Stimulated activated naive B cell treated with anti-CD40 and anti-IgM and Interleukin-4, amounts not matched to agents 10 μg/mL and 1 μg/mL and 100 μg/mL, for 72 hours (primary cell): ENCODE measurements around the gene RCE1.

Experiments used
- ATAC-seq, 2 donors: fragments of 150-1000 bp; cut with Tn5 transposase; replicated peaks; 2 replicates each; pipeline ENCODE4 v1.10.0; 2021; ENCODE audit warnings: moderate library complexity in 1 of 2
- DNase-seq: peaks from one replicate; pipeline ENCODE4 v3.0.0; 2021
- H3K27ac Mint-ChIP-seq: one replicate; pipeline ENCODE4 v1.8.0; 2022; ENCODE audit warnings: mild to moderate bottlenecking, mixed read lengths
- H3K27me3 Mint-ChIP-seq, 2 donors: one replicate each; pipeline ENCODE4 v1.8.0; 2022; ENCODE audit warnings: mixed read lengths in 2 of 2
- H3K36me3 Mint-ChIP-seq, 2 donors: one replicate each; pipeline ENCODE4 v1.8.0; 2022; ENCODE audit warnings: mixed read lengths in 2 of 2, mild to moderate bottlenecking in 1 of 2
- H3K4me1 Mint-ChIP-seq, 2 donors: one replicate each; pipeline ENCODE4 v1.8.0; 2022; ENCODE audit warnings: mixed read lengths in 2 of 2, mild to moderate bottlenecking in 1 of 2
- H3K4me3 Mint-ChIP-seq, 2 donors: one replicate each; pipeline ENCODE4 v1.8.0; 2022; ENCODE audit warnings: mild to moderate bottlenecking in 2 of 2, mixed read lengths in 2 of 2, moderate library complexity in 1 of 2
- H3K9me3 Mint-ChIP-seq, 2 donors: one replicate each; pipeline ENCODE4 v1.8.0; 2022; ENCODE audit warnings: mixed read lengths in 2 of 2, mild to moderate bottlenecking in 1 of 2

Gene RCE1

GRCh38 chr11:66857234-66857926, 14.1 kb downstream of the RCE1 start:
- Mint-ChIP-seq H3K9me3 (no peaks in the 10 kb centered on the region), H3K36me3 (peaks cover 3 to 4% of the 10 kb centered on the region in 2 donors), H3K27me3 (no peaks in the 10 kb centered on the region), H3K4me3 (peak overlapping the region; percentile 84 to 86), H3K4me1 (peaks cover 11 to 21% of the 10 kb centered on the region in 2 donors), H3K27ac (peak overlapping the region; percentile 88)
- ATAC-seq = no peak
- no peak for DNase-seq

GRCh38 chr11:66857927-66858185, 14.6 kb downstream of the RCE1 start:
- no peak for DNase-seq
- peaks cover 3 to 4% of the 10 kb centered on the region in 2 donors for H3K36me3 Mint-ChIP-seq
- H3K9me3 Mint-ChIP-seq = no peaks in the 10 kb centered on the region
- peaks cover 9 to 21% of the 10 kb centered on the region in 2 donors for H3K4me1 Mint-ChIP-seq
- H3K27ac Mint-ChIP-seq = no peak overlapping the region
- ATAC-seq = no peak
- no peaks in the 10 kb centered on the region for H3K27me3 Mint-ChIP-seq
- peak overlapping the region; percentile 84 to 86 for H3K4me3 Mint-ChIP-seq

- Mint-ChIP-seq H3K9me3 (no peaks in the 10 kb centered on the region), H3K36me3 (peaks cover 3 to 4% of the 10 kb centered on the region in 2 donors), H3K27me3 (no peaks in the 10 kb centered on the region), H3K4me1 (peaks cover 9 to 21% of the 10 kb centered on the region in 2 donors), H3K4me3 (peak overlapping the region; percentile 84 to 86), H3K27ac (peak overlapping the region; percentile 62)
- no peak for DNase-seq
- no peak for ATAC-seq
Observed at GRCh38 chr11:66858186-66858938, 15.1 kb downstream of the RCE1 start.

- Mint-ChIP-seq H3K4me3 (peak overlapping the region; percentile 39 to 61), H3K9me3 (no peaks in the 10 kb centered on the region)
- ATAC-seq = no peak
Observed at GRCh38 chr11:66858939-66859685, 15.9 kb downstream of the RCE1 start.

GRCh38 chr11:66859686-66860448, 16.6 kb downstream of the RCE1 start:
- Mint-ChIP-seq H3K27me3 (no peaks in the 10 kb centered on the region), H3K4me1 (peaks cover 11 to 21% of the 10 kb centered on the region in 2 donors), H3K4me3 (no peak overlapping the region), H3K36me3 (peaks cover 3 to 4% of the 10 kb centered on the region in 2 donors), H3K27ac (no peak overlapping the region), H3K9me3 (no peaks in the 10 kb centered on the region)
- no peak for ATAC-seq
- no peak for DNase-seq

More at GRCh38 chr11:66858939-66859685, 15.9 kb downstream of the RCE1 start:
- DNase-seq = no peak
- Mint-ChIP-seq H3K27me3 (no peaks in the 10 kb centered on the region), H3K27ac (no peak overlapping the region), H3K4me1 (peaks cover 9 to 21% of the 10 kb centered on the region in 2 donors), H3K36me3 (peaks cover 3 to 4% of the 10 kb centered on the region in 2 donors)

GRCh38 chr11:66860449-66860831, 17.2 kb downstream of the RCE1 start:
- Mint-ChIP-seq H3K4me1 (peaks cover 10 to 16% of the 10 kb centered on the region in 2 donors), H3K27me3 (no peaks in the 10 kb centered on the region), H3K27ac (peak overlapping the region; percentile 6), H3K36me3 (peaks cover 3 to 4% of the 10 kb centered on the region in 2 donors), H3K9me3 (no peaks in the 10 kb centered on the region), H3K4me3 (no peak overlapping the region)
- ATAC-seq (no peak), DNase-seq (no peak)

- Mint-ChIP-seq H3K4me1 (peaks cover 6 to 12% of the 10 kb centered on the region in 2 donors), H3K27me3 (no peaks in the 10 kb centered on the region), H3K36me3 (peaks cover 3 to 4% of the 10 kb centered on the region in 2 donors), H3K9me3 (no peaks in the 10 kb centered on the region), H3K4me3 (no peak overlapping the region), H3K27ac (no peak overlapping the region)
- ATAC-seq (no peak), DNase-seq (no peak)
Observed at GRCh38 chr11:66861038-66861773, 18.0 kb downstream of the RCE1 start.

GRCh38 chr11:66861774-66862558, 18.7 kb downstream of the RCE1 start:
- Mint-ChIP-seq H3K27me3 (no peaks in the 10 kb centered on the region), H3K27ac (no peak overlapping the region), H3K9me3 (no peaks in the 10 kb centered on the region), H3K4me3 (no peak overlapping the region), H3K36me3 (peaks cover 2 to 3% of the 10 kb centered on the region in 2 donors), H3K4me1 (peaks cover 4 to 12% of the 10 kb centered on the region in 2 donors)
- DNase-seq (no peak), ATAC-seq (no peak)

GRCh38 chr11:66862559-66863037, 19.4 kb downstream of the RCE1 start:
- no peaks in the 10 kb centered on the region for H3K27me3 Mint-ChIP-seq
- peaks cover 4 to 8% of the 10 kb centered on the region in 2 donors for H3K4me1 Mint-ChIP-seq
- ATAC-seq = no peak
- H3K36me3 Mint-ChIP-seq = peaks cover 2 to 3% of the 10 kb centered on the region in 2 donors
- H3K9me3 Mint-ChIP-seq = no peaks in the 10 kb centered on the region
- H3K27ac Mint-ChIP-seq = no peak overlapping the region
- no peak for DNase-seq
- H3K4me3 Mint-ChIP-seq = no peak overlapping the region

- Mint-ChIP-seq H3K36me3 (peaks cover 2 to 3% of the 10 kb centered on the region in 2 donors), H3K4me1 (peaks cover 2 to 3% of the 10 kb centered on the region in 2 donors), H3K4me3 (no peak overlapping the region), H3K9me3 (no peaks in the 10 kb centered on the region), H3K27ac (no peak overlapping the region), H3K27me3 (no peaks in the 10 kb centered on the region)
- no peak for DNase-seq
- no peak for ATAC-seq
Observed at GRCh38 chr11:66863428-66864125, 20.3 kb downstream of the RCE1 start.

GRCh38 chr11:66864172-66864901, 21.1 kb downstream of the RCE1 start:
- ATAC-seq = no peak

More at GRCh38 chr11:66864172-66864901, 21.1 kb downstream of the RCE1 start:
- no peak overlapping the region for H3K4me3 Mint-ChIP-seq
- DNase-seq = no peak
- H3K36me3 Mint-ChIP-seq = peaks cover 0 to 2% of the 10 kb centered on the region in 2 donors
- H3K4me1 Mint-ChIP-seq = peaks cover 8 to 10% of the 10 kb centered on the region in 2 donors
- H3K9me3 Mint-ChIP-seq = no peaks in the 10 kb centered on the region
- H3K27ac Mint-ChIP-seq = peak overlapping the region; percentile 32
- H3K27me3 Mint-ChIP-seq = no peaks in the 10 kb centered on the region
